Measurements from ENCODE around the gene THOC7.

GRCh38 chr3:63832395-63832794 is 31.2 kb downstream of the THOC7 start:
- TF ChIP-seq CTCF (IDR thresholded peaks at IDR 0.05): no peak
- no peak for TF ChIP-seq POLR2A (IDR thresholded peaks at IDR 0.05)

Data from upper lobe of left lung (tissue), 4 donors.